ENCODE results near the gene SLC3A2.
"Not testable (repeated sequence)": the region's sequence is repeated elsewhere in the genome, so short reads cannot be mapped to it uniquely, and the experiment has no call there.

The SLC3A2 gene

DNA sequence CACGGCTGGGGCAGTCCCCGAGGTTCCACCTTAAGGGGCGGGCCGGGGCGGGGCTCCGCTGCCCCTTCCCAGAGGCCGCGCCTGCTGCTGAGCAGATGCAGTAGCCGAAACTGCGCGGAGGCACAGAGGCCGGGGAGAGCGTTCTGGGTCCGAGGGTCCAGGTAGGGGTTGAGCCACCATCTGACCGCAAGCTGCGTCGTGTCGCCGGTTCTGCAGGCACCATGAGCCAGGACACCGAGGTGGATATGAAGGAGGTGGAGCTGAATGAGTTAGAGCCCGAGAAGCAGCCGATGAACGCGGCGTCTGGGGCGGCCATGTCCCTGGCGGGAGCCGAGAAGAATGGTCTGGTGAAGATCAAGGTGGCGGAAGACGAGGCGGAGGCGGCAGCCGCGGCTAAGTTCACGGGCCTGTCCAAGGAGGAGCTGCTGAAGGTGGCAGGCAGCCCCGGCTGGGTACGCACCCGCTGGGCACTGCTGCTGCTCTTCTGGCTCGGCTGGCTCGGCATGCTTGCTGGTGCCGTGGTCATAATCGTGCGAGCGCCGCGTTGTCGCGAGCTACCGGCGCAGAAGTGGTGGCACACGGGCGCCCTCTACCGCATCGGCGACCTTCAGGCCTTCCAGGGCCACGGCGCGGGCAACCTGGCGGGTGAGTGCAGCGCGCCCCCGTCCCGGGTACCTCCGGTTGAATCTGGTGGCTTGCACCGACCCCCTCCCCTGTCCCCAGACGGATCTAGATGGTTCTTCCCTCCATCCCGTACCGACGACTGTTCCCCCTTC lies at the start of gene SLC3A2:
TSS of gene SLC3A2 (plus strand) at position 94 of the 776 bp plus-strand sequence. CDS start at position 222, 128 bp downstream.
- peak; percentile 93 for DNase-seq

DNA sequence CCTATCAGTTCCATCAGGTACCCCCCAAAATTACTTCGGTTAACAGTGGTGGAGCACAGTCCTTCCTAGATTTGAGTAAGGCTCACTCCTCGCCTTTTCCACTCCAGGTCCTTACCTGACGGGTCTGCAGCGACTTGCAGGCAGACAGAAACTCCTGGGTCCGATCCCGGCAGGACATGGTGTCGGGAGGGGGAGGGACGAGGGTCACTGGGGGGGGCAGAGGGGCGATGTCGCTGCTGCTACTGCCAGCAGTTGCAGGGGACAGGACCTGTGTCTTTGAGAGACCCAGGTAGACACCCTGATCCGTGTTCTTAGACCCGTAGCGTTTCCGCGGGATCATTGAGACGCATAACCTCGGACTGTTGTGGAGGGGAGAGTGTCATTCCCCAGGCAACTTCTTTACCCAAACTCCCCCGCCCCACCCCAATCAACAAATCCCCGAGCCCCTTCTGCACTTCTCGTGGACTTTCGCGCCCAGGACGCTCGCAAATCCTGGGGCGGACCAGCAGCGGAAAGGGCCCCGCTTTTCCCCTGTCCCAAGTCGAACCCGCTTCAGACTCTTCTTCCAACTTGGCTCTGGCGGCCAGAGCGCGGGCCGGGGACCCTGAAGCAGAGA lies 49.7 kb upstream of the SLC3A2 start:
- DNase-seq = no peak

- peak; percentile 99 for DNase-seq
Observed at GRCh38 chr11:62831520-62832335, 49.0 kb upstream of the SLC3A2 start, which contains the start of gene STX5. TSS of gene STX5 (minus strand) at chr11:62832051. CDS start at chr11:62831243, 808 bp downstream.

- peak; percentile 48 for DNase-seq
Observed at GRCh38 chr11:62832336-62833234, 48.1 kb upstream of the SLC3A2 start, which contains the start of gene TEX54. TSS of gene TEX54 (minus strand) at chr11:62832841.

DNA sequence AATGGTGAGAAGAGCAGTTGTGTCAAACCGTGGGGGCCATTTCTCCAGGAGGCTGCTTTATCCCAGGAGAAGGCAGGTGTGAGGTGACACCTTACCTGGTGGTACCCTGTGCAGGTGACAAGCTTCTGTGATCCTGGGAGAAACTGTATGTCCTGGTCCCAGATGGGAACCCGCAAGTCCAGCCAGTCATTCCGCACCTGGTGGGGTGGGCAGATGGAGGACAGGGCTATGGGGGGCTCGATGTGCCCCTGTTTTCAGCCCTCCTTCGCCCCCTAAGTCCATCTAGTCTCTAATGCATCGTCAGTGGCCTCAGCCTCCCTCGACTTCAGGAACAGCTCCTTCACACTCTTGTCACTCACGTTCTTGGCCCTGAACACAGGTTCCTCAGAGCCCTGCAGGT lies 45.4 kb upstream of the SLC3A2 start:
- no peak for DNase-seq

DNA sequence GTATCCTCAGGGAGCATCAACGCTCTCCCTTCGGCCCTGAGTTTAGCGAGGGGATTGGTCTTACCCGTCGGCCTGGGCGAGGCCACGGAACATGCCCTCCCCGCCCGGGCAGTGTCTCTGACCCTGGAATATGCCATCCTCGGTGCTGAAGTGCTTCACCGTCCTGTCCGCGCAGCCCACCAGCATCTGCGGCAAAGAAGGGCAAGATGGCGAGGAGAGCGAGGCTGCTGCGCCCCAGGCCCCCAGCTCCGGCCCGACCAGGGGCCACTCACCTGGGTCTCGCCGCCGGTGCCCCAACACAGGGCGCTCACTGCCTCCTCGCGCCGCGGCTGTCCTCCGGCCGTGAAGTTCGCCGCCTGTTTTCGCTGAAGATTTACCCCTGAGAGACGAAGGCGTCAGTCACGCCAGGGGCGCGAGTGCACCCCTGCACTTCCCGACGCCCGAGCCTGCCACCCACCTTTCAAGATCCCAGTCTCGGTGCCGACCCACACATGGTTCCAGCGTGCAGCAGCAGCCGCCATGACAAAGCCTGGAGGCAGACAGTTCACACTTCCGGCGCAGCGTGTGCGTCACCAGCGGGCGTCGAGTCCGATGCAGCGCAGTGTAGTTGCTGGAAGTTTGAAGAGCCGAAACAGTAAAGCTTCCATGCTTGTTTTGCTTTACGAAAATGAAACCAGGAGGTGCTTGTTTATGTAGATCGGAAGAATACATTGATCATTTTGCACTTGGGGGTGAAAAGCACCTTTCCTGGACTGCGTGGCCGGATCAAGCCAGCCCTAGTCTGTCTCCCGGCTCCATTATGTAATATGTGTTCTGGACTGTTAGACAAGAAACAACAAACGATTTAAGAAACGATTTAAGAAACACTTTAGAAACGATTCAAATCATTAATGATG lies 41.4 kb upstream of the SLC3A2 start, which contains the start of gene WDR74:
TSS of gene WDR74 (minus strand) at position 541 of the 896 bp plus-strand sequence. CDS start at position 521, 20 bp downstream.
- DNase-seq = peak; percentile 97

- peak; percentile 62 for DNase-seq
Observed at GRCh38 chr11:62840721-62841360, 39.9 kb upstream of the SLC3A2 start.

DNA sequence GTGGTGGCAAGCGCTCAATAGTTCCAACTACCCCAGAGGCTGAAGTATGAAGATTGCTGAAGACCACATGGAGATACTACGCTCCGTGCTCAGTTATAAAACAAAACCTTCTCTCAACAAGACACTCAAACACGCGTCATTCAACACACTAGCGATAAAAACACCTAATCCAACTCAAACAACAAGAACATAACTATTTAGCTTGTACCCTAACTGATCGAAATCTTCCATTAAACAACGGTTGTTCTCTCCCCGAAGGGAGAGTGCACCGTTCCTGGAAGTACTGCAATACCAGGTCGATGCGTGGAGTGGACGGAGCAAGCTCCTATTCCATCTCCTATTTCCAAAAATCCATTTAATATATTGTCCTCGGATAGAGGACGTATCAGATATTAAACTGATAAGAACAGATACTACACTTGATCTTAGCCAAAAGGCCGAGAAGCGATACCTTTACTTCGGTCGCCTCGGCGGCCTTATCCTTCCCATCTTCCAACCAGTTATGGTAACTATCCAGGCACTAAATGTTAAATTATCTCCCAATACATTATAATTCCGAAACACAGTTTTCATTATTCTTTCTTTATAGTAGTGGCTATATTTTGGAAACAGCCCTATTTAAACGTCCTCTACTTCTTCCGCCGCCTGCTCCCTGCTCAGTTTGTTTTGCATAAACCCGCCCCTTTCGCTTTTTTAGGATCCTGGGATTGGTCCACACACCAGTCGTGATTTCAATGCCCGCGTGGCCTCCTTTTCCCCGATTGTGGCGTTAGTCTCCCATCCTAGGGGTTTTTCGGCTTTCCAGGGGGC lies 39.1 kb upstream of the SLC3A2 start:
- peak; percentile 94 for DNase-seq

GRCh38 chr11:62842171-62842741 lies 38.4 kb upstream of the SLC3A2 start:
- peak; percentile 63 for DNase-seq

DNA sequence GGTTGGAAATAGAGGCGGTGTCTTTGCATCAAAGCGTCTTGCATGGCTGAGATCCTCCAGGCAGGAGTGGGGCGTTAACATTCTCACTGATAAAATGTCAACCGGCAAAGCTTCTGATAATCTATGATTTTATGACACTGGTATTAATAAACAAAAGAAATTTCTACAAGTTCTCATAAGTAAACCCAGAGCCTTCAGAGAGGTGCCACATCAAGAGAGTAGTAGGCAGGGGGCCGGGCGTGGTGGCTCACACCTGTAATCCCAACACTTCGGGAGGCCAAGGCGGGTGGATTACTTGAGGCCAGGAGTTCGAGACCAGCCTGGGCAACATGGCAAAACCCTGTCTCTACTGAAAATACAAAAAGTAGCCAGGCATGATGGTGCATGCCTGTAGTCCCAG lies 37.8 kb upstream of the SLC3A2 start:
- DNase-seq = not testable (repeated sequence)

GRCh38 chr11:62843466-62843865 lies 37.2 kb upstream of the SLC3A2 start:
- no peak for DNase-seq

DNA sequence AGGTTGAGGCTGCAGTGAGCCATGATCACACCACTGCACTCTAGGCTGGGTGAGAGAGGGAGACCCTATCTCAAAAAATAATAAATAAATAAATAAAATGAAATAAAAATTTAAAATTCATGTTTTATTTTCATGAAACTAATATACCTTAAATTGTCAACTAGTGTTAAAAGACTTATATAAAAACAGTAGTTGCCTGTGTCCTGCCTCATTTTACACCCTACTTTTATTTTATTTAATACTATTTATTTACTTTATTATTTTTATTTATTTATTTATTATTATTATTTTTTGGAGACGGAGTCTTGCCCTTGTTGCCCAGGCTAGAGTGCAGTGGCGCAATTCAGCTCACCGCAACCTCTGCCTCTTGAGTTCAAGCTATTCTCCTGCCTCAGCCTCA lies 36.5 kb upstream of the SLC3A2 start:
- no peak for DNase-seq

DNA sequence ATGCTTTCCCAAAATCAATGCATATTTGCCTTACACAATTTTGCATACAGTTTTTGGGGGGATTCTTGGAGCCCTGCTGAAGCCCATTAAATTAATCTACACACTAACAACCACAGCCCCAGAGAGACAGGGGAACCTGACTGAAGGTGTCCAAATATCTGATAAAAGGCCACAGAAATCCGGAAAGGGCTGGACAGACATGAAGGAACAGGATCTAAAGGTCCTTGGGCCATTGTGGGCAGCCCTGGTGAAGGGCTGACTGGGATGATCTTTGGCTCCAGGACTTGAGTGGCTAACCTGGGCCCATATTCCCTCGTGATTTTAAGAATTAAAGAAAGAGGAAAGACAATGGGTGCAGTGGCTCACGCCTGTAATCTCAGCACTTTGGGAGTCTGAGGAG lies 34.5 kb upstream of the SLC3A2 start:
- DNase-seq = no peak

DNA sequence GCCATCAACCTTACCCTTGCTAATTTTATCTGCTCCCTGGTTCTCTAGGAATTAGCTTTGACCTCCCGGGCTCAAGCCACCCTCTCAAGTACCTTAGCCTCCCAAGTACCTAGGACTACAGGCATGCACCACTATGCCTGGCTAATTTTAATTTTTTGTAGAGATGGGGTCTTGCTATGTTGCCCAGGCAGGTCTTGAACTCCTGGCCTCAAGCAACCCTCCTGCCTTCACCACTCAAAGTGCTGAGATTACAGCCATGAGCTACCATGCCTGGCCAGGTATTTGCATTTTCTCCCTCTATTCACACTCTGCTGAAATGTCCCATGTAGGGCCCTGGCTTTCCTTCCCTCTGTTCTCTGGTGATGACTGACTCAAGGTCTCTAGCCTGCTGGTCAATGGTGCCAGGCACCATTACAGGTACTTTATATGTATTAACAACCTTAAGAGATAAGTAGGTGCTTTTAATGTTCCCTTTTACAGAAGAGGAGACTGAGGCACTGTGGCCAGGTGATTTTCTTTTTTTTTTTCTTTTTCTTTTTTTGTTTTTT lies 32.9 kb upstream of the SLC3A2 start:
- DNase-seq = no peak

DNA sequence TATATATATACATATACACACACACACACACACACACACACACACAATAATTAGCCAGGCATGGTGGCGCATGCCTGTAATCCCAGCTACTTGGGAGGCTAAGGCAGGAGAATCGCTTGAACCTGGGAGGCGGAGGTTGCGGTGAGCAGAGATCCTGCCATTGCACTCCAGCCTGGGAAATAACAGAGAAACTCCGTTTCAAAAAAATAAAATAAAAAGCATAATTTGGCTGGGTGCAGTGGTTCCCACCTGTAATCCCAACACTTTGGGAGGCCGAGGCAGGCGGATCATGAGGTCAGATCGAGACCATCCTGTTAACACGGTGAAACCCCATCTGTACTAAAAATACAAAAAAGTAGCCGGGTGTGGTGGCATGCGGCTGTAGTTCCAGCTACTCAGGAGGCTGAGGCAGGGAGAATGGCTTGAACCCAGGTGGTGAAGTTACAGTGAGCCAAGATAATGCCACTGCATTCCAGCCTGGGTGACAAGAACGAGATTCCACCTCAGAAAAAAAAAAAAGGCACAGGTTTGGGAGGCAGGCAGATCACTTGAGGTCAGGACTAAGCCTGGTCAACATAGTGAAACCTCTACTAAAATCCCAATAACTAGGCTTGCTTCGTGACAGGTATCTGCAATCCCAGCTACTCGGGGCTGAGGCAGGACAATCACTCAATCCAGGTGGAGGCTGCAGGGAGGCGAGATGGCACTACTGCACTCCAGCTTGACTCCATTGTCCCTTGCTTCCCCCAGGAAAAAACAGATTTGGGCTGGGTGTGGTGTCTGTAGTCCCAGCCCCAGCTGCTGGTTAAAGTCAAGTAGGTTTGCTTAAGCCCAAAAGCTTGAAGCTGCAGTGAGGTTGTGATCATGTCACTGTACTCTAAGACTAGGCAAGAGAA lies 29.5 kb upstream of the SLC3A2 start:
- DNase-seq = no peak

DNA sequence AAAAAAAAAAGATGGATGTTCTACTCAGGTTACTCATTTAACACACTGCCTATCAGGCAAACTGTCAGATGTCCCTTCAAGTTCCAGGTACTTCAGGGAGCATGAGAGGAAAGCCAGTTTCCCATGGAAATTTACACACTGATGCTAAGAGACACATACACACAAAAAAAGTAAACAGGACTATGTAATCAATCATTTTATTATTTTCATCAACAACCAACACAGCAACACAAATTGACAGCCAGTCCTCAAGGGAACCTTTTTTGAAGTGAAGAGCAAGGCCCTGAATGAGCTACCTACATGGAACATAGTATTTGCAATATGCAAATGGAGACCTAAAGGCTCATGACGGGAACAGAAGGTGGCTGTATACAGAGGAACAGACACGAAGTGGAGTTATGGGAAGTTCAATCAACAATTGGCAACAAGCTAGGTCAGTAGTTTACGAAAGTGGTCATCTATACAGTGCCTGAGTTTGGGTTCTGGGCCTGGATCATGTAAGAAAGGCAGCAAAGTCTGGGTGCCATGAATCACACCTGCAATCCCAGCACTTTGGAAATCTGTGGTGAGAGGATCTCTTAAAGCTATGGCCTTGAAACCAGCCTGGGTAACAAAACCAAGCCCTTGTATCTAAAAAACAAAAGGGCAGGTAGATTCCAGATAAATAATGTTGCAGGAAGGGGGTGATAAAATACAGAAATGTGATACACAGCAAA lies 28.7 kb upstream of the SLC3A2 start:
- DNase-seq = no peak

DNA sequence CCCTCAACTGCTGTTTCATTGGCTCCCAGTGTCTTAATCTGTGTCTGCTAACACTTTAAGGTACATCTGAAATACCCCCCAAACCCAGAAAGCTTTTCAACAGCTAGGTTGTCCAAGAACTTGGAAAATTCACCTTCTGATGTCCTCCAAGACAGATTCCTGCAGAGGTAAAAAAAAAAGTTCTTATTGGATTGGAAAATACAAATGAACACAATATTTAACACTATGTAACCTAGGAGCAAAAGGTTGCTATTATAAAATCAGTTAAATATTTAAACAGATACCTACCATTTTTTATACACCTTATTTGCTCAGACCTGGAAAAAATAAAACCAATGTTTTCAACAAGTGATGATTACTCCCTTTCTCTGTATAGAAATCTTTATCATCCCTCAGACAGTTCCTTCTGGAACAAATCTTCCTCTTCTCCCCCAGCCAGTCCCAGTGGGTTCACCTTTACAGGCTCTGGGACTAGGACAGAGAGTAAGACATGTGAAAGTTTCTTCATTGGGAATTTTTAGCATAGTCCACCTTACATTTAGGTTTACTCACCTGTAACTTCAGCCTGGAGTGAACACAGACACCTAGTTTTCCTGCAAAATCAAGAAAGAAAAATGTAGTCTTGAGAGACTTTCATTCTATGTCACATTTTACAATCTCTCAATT lies 28.0 kb upstream of the SLC3A2 start:
- DNase-seq = no peak
